ENCODE measurements around the gene CHST8. TPM values are rescaled to one million over a fixed set of nuclear protein-coding genes. Genes with fewer than 3 reads are reported as not detected.

CHST8 gene
- not detected in 2 replicates for total RNA-seq (2022)
- percentile 8 among the genes with signal in this experiment for Bru-seq, nascent RNA
- percentile 13 among the genes with signal in this experiment for BruChase-seq, experiment 1, labeled RNA remaining after a 2-hour chase
- BruChase-seq, experiment 2, labeled RNA remaining after a 6-hour chase, result percentile 19 among the genes with signal in this experiment
- long read RNA-seq, result 0 reads

- Mint-ChIP-seq H3K4me3 (ENCODE audit: unreplicated experiment) (peak within 1 kb of the TSS; percentile 46), H3K9me3 (ENCODE audit: unreplicated experiment) (no peaks in the 10 kb centered on the region), H3K4me1 (ENCODE audit: low read depth, unreplicated experiment) (no peaks in the 10 kb centered on the region), H3K27ac (ENCODE audit: unreplicated experiment) (no peak within 1 kb of the TSS), H3K36me3 (ENCODE audit: insufficient read depth, unreplicated experiment) (no peaks in the 10 kb centered on the region), H3K27me3 (ENCODE audit: insufficient read depth, unreplicated experiment) (peaks cover 37% of the 10 kb centered on the region)
- Histone ChIP-seq H3K27me3 (replicated peaks; ENCODE audit: control insufficient read depth, insufficient read depth, low read length) (peaks cover 4% of the 10 kb centered on the region), H3K9me3 (no peaks in the 10 kb centered on the region), H3K4me3 (ENCODE audit: low read depth, low read length) (peak within 1 kb of the TSS; percentile 35), H3K4me1 (0 out of 2 replicates have a peak, but pooled peaks cover 5% of the 10 kb centered on the region), H3K36me3 (ENCODE audit: control insufficient read depth, insufficient read depth, low read length) (no peaks in the 10 kb centered on the region)
- intact Hi-C loops (cut with micrococcal nuclease; ENCODE audit: unreplicated experiment), result no loop called here
- ChIA-PET CTCF (no interaction called here), POLR2A (no interaction called here)
- TF ChIP-seq, protein P1, sequence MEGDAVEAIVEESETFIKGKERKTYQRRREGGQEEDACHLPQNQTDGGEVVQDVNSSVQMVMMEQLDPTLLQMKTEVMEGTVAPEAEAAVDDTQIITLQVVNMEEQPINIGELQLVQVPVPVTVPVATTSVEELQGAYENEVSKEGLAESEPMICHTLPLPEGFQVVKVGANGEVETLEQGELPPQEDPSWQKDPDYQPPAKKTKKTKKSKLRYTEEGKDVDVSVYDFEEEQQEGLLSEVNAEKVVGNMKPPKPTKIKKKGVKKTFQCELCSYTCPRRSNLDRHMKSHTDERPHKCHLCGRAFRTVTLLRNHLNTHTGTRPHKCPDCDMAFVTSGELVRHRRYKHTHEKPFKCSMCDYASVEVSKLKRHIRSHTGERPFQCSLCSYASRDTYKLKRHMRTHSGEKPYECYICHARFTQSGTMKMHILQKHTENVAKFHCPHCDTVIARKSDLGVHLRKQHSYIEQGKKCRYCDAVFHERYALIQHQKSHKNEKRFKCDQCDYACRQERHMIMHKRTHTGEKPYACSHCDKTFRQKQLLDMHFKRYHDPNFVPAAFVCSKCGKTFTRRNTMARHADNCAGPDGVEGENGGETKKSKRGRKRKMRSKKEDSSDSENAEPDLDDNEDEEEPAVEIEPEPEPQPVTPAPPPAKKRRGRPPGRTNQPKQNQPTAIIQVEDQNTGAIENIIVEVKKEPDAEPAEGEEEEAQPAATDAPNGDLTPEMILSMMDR (IDR thresholded peaks at IDR 0.05; ENCODE audit: insufficient read depth in 1 of 2, low read depth in 1 of 2, low read length in 1 of 2, severe bottlenecking in 1 of 2, unreplicated experiment in 1 of 2), result no peak
- peak; percentile 55 to 68 for DNase-seq
- BruUV-seq (replicated peaks), result no TSS peak
These were observed at the start of gene CHST8 for GRCh38 chr19:33621811-33622504. TSS of gene CHST8 (plus strand) at chr19:33621953. CDS start at chr19:33689262, 67,309 bp downstream.

GRCh38 chr19:33572929-33573328, 48.8 kb upstream of the CHST8 start:
- Mint-ChIP-seq H3K27ac (ENCODE audit: unreplicated experiment) (no peak overlapping the region), H3K4me3 (ENCODE audit: unreplicated experiment) (no peak overlapping the region), H3K4me1 (ENCODE audit: low read depth, unreplicated experiment) (no peaks in the 10 kb centered on the region), H3K36me3 (ENCODE audit: insufficient read depth, unreplicated experiment) (no peaks in the 10 kb centered on the region), H3K27me3 (ENCODE audit: insufficient read depth, unreplicated experiment) (peaks cover 17% of the 10 kb centered on the region), H3K9me3 (ENCODE audit: unreplicated experiment) (peaks cover 14% of the 10 kb centered on the region)
- no TSS peak for BruUV-seq (replicated peaks)
- no peak overlapping the region for H3K4me3 ChIP-seq (ENCODE audit: low read depth, low read length)
- no peaks in the 10 kb centered on the region for H3K4me1 ChIP-seq
- TF ChIP-seq, protein P1 (IDR thresholded peaks at IDR 0.05; ENCODE audit: insufficient read depth in 1 of 2, low read depth in 1 of 2, low read length in 1 of 2, severe bottlenecking in 1 of 2, unreplicated experiment in 1 of 2), result no peak
- no peaks in the 10 kb centered on the region for H3K36me3 ChIP-seq (ENCODE audit: control insufficient read depth, insufficient read depth, low read length)
- no peak for DNase-seq
- peaks cover 11% of the 10 kb centered on the region for H3K9me3 ChIP-seq
- no peaks in the 10 kb centered on the region; the same call in none of the 2 replicates for H3K27me3 ChIP-seq (replicated peaks; ENCODE audit: control insufficient read depth, insufficient read depth, low read length)
- intact Hi-C loops (cut with micrococcal nuclease; ENCODE audit: unreplicated experiment), result no loop called here
- ChIA-PET CTCF (no interaction called here), POLR2A (no interaction called here)

GRCh38 chr19:33574824-33575223, 46.9 kb upstream of the CHST8 start:
- BruUV-seq (replicated peaks), result no TSS peak
- CTCF ChIA-PET, result no interaction called here
- intact Hi-C loops (cut with micrococcal nuclease; ENCODE audit: unreplicated experiment), result no loop called here

More at GRCh38 chr19:33574824-33575223, 46.9 kb upstream of the CHST8 start:
- Mint-ChIP-seq H3K36me3 (ENCODE audit: insufficient read depth, unreplicated experiment) (no peaks in the 10 kb centered on the region), H3K4me3 (ENCODE audit: unreplicated experiment) (no peak overlapping the region), H3K27me3 (ENCODE audit: insufficient read depth, unreplicated experiment) (peaks cover 14% of the 10 kb centered on the region), H3K4me1 (ENCODE audit: low read depth, unreplicated experiment) (no peaks in the 10 kb centered on the region), H3K9me3 (ENCODE audit: unreplicated experiment) (peaks cover 14% of the 10 kb centered on the region), H3K27ac (ENCODE audit: unreplicated experiment) (no peak overlapping the region)
- TF ChIP-seq, protein P1 (IDR thresholded peaks at IDR 0.05; ENCODE audit: insufficient read depth in 1 of 2, low read depth in 1 of 2, low read length in 1 of 2, severe bottlenecking in 1 of 2, unreplicated experiment in 1 of 2), result no peak
- H3K36me3 ChIP-seq (ENCODE audit: control insufficient read depth, insufficient read depth, low read length), result no peaks in the 10 kb centered on the region
- no peak overlapping the region for H3K4me3 ChIP-seq (ENCODE audit: low read depth, low read length)
- no peaks in the 10 kb centered on the region for H3K27me3 ChIP-seq (replicated peaks; ENCODE audit: control insufficient read depth, insufficient read depth, low read length)
- H3K4me1 ChIP-seq, result no peaks in the 10 kb centered on the region
- no peak for DNase-seq
- H3K9me3 ChIP-seq, result peaks cover 11% of the 10 kb centered on the region
- POLR2A ChIA-PET, result no interaction called here

Data from Caco-2 (cell line).